GM10266 (cell line): ENCODE results near the gene CGB1.

Source experiments
- DNase-seq: peaks from one replicate; pipeline ENCODE4 v3.0.0; 2012; ENCODE audit errors: extremely low spot score
- CTCF ChIP-seq: IDR thresholded peaks from 2 replicates; pipeline ENCODE4 v1.5.1; 2012; ENCODE audit warnings: mild to moderate bottlenecking, low read depth; ENCODE audit not compliant: control insufficient read depth, insufficient read depth; ENCODE audit errors: missing control alignments

Gene CGB1

DNA sequence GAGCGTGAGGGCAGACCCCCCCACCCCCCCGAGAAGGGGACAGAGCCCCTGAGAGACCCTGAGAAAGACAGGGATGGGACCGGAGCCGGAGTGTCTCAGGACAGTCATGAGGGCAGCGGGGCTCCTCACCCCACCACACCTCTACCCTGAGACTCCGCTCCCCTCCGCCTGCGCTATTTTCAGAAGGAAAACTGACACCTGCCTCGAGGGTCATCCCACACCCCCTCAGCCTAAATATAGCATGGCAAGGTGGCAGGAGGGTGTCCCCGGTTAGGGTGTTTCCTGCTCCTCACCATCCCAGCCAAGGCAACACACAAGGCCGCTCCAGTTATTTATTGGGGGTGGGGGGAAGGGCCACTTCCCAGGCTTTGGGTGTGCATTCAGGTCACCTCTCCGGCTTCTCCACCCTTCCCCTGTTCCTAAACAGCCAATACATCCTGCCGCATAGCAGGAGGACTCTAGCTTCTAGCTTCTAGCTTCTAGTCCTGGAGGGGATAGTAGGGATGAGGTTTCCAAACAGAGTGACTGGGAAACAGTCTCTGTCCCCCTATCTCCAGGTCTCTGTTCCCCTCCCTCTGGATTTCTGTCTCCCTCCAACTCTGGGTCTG, 29.3 kb upstream of the CGB1 start:
- DNase-seq = peak; percentile 22
- no peak for TF ChIP-seq CTCF

DNA sequence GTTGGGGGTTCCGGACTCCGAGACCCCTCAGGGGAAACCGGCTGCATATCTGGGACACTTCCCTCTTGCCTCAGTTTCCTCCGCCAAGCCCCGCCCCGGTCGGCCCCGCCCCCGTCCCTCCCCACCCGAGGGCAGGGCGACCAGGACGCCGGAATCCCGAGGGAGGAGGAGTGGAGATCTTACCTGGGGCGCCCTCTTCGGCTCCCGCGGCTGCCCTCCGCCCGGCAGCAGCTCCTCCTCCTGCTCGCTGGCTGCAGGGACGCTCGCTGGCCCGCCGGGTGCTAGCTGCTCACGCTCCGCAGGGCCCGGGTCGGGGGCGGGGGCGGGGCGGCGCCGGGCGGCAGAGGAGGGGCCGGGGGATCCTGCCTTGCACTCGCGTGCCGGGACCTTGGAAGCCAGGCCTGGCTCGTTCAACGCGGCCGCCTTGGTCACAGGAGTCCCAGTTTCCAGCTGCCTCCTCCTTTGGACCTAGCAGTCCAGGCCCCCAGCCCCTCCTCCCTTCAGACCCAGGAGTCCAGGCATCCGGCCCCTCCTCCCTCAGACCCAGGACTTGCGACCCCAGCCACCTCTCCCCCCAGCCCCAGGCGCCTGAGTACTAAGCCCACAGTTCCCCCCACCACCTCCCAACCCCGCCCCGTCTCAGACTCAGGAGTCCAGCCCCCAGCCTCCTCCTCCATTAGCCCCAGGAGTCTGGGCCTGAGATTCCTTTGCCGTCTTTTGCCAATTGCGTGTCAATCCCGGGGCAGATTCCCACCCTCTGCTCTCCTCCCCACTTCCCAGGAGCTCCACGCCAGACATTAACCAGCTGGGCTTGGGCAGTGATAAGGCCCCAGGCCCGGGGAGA, 28.3 kb upstream of the CGB1 start, which contains the start of gene NTF4:
TSS of gene NTF4 (minus strand) at position 51 of the 844 bp plus-strand sequence. CDS start 2,821 bp downstream, outside the sequence.
- peak; percentile 62 for DNase-seq
- TF ChIP-seq CTCF = no peak

DNA sequence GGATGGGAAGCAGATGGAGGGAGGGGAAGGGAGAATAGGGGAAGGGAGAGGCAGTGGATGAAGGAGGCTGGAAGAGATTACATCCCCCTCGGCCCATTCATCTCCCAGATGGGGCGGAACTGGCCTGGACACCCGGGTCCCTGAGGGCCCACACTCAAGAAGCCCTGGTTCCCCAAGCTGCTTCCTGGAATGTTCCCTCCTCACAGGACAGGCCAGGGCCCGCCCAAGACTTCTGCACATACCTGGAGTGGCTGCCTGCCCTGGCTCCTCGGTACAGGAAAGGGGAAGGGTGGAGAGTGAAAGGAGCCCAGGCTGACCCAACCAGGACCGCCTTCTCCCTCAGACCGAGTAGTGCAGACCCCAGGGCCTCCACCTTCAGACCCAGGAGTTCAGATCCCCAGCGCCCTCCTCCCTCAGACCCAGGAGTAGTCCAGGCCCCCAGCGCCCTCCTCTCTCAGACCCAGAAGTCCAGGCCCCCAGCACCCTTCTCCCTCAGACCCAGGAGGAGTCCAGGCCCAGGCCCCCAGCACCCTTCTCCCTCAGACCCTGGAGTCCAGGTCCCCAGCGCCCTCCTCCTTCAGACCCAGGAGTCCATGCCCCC, 27.4 kb upstream of the CGB1 start:
- DNase-seq = peak; percentile 37
- TF ChIP-seq CTCF = no peak

DNA sequence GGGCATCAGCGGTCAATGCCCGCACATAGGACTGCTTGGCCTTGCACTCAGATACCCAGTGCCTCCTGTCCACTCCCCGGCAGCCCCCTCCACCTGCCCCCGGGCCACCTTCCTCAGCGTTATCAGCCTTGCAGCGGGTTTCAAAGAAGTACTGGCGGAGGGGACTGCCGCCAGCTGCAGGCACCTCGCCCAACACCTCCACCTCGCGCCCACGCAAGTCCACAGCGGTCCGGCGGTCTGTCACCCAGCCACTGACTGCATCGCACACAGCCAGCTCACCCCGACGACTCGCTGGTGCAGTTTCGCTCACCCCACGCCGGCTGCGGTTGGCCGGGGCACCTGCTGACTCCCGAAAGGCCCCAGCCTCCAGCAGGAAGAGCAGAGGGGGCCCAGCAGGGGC, 24.8 kb upstream of the CGB1 start:
- no peak for TF ChIP-seq CTCF
- DNase-seq = peak; percentile 51

DNA sequence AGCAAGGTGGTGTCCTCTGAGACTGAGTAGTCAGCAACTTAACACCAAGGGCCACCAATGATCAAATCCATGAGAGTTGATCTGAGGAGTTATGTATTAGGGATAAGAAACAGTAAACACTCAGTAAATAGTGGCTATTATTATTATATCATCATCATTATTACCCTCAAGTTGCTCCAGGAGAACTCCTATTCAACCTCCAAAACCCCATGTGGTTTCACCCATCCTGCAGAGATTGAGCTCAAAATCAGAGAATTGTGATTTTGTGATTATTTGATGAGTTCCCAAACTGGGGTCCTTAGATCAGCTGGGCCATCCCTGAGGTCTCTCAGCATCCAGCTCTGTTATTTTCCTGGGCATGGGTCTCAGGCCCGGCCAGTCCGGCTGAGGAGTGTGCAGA, 24.3 kb upstream of the CGB1 start:
- no peak for DNase-seq
- TF ChIP-seq CTCF = no peak

DNA sequence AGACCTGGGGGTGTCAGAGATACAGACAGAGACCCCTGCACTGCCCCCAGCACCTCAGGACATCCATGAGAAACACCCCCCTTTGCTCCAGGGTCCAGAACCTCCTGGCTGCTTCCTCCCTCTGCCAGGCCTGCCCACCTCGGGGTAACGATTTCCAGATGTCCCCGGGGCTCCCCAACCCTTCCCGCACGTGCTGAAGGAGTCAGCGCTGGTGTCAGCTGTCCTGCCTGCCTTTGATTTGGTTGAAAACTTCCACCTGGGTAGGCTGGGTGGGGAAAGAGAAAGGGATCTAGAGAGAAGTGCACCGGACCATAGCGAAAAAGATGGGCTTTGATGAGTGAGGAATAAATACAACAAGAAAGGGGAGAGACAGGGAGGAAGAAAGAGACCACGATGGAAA, 22.4 kb upstream of the CGB1 start:
- no peak for DNase-seq
- no peak for TF ChIP-seq CTCF

GRCh38 chr19:49058562-49058961, 21.9 kb upstream of the CGB1 start:
- peak; percentile 61 for DNase-seq
- TF ChIP-seq CTCF = no peak
